ENCODE data around the gene EPS8. TPM values are rescaled to one million over a fixed set of nuclear protein-coding genes. Genes with fewer than 3 reads are reported as not detected.

EPS8 gene
- total RNA-seq, 6 experiments from 2014 or later, result 46.1 to 50.7 (median 46.6) TPM

GRCh38 chr12:15777355-15778012, 11.7 kb downstream of the EPS8 start:
- no peak for DNase-seq
- peaks cover 84% of the 10 kb centered on the region for H3K4me1 Mint-ChIP-seq (ENCODE audit: low read depth)
- H3K36me3 Mint-ChIP-seq (ENCODE audit: low read depth), result no peaks in the 10 kb centered on the region
- H3K9me3 Mint-ChIP-seq, result no peaks in the 10 kb centered on the region
- TF ChIP-seq CTCF (IDR thresholded peaks at IDR 0.05), result no peak
- H3K27me3 Mint-ChIP-seq (ENCODE audit: insufficient read depth), result no peaks in the 10 kb centered on the region
- peak overlapping the region; percentile 37 for H3K4me3 Mint-ChIP-seq
- H3K27ac Mint-ChIP-seq, result peak overlapping the region; percentile 67

- Mint-ChIP-seq H3K9me3 (no peaks in the 10 kb centered on the region), H3K27me3 (ENCODE audit: insufficient read depth) (no peaks in the 10 kb centered on the region), H3K4me1 (ENCODE audit: low read depth) (peaks cover 88% of the 10 kb centered on the region), H3K4me3 (no peak overlapping the region), H3K27ac (no peak overlapping the region), H3K36me3 (ENCODE audit: low read depth) (no peaks in the 10 kb centered on the region)
- DNase-seq, result no peak
- no peak for TF ChIP-seq CTCF (IDR thresholded peaks at IDR 0.05)
Measured at GRCh38 chr12:15776532-15776931, 12.7 kb downstream of the EPS8 start.

GRCh38 chr12:15774819-15775218, 14.4 kb downstream of the EPS8 start:
- Mint-ChIP-seq H3K27ac (peak overlapping the region; percentile 34; the same call in 1 of the 2 replicates), H3K4me3 (no peak overlapping the region), H3K27me3 (ENCODE audit: insufficient read depth) (peaks cover 1% of the 10 kb centered on the region), H3K4me1 (ENCODE audit: low read depth) (peaks cover 88% of the 10 kb centered on the region), H3K36me3 (ENCODE audit: low read depth) (no peaks in the 10 kb centered on the region), H3K9me3 (no peaks in the 10 kb centered on the region)
- no peak for DNase-seq
- no peak for TF ChIP-seq CTCF (IDR thresholded peaks at IDR 0.05)

- peaks cover 1% of the 10 kb centered on the region for H3K27me3 Mint-ChIP-seq (ENCODE audit: insufficient read depth)
- H3K36me3 Mint-ChIP-seq (ENCODE audit: low read depth), result no peaks in the 10 kb centered on the region
- peaks cover 72% of the 10 kb centered on the region for H3K4me1 Mint-ChIP-seq (ENCODE audit: low read depth)
- H3K9me3 Mint-ChIP-seq, result no peaks in the 10 kb centered on the region
- peak; percentile 78 for TF ChIP-seq CTCF (IDR thresholded peaks at IDR 0.05)
- peak overlapping the region; percentile 11; the same call in 1 of the 2 replicates for H3K27ac Mint-ChIP-seq
- no peak for DNase-seq
- no peak overlapping the region for H3K4me3 Mint-ChIP-seq
Measured at GRCh38 chr12:15772405-15773018, 16.7 kb downstream of the EPS8 start.

GRCh38 chr12:15770581-15770980, 18.6 kb downstream of the EPS8 start:
- H3K27ac Mint-ChIP-seq, result peak overlapping the region; percentile 86
- no peak for DNase-seq
- peaks cover 60% of the 10 kb centered on the region for H3K4me1 Mint-ChIP-seq (ENCODE audit: low read depth)
- peaks cover 1% of the 10 kb centered on the region for H3K27me3 Mint-ChIP-seq (ENCODE audit: insufficient read depth)
- H3K4me3 Mint-ChIP-seq, result no peak overlapping the region
- no peak for TF ChIP-seq CTCF (IDR thresholded peaks at IDR 0.05)
- H3K36me3 Mint-ChIP-seq (ENCODE audit: low read depth), result 0 out of 2 replicates have a peak, but pooled peaks cover under 1% of the 10 kb centered on the region
- H3K9me3 Mint-ChIP-seq, result no peaks in the 10 kb centered on the region
